Nephron (organoid): ENCODE measurements around the gene SLC27A2.

Source experiments
- H3K27ac Mint-ChIP-seq, 3 experiments: 2 replicates each; pipeline ENCODE4 v1.8.0; 2020; ENCODE audit warnings: mixed read lengths in 3 of 3, mild to moderate bottlenecking in 2 of 3, moderate library complexity in 1 of 3
- H3K27me3 Mint-ChIP-seq: 2 replicates; pipeline ENCODE4 v1.8.0; 2021; ENCODE audit warnings: low read depth, mild to moderate bottlenecking, moderate library complexity, mixed read lengths
- H3K36me3 Mint-ChIP-seq: 2 replicates; pipeline ENCODE4 v1.8.0; 2020; ENCODE audit warnings: low read depth, mixed read lengths
- H3K4me1 Mint-ChIP-seq: 2 replicates; pipeline ENCODE4 v1.8.0; 2020; ENCODE audit warnings: mixed read lengths
- H3K4me3 Mint-ChIP-seq, 3 experiments: 2 replicates each; pipeline ENCODE4 v1.8.0; 2020; ENCODE audit warnings: mild to moderate bottlenecking in 3 of 3, mixed read lengths in 3 of 3, moderate library complexity in 2 of 3
- H3K9me3 Mint-ChIP-seq: 2 replicates; pipeline ENCODE4 v1.8.0; 2020; ENCODE audit warnings: mixed read lengths
- TF ChIP-seq, protein P1 (sequence below), 3 experiments: fragments of 200-600 bp; sonication (generic); IDR thresholded peaks; one replicate each; pipeline ENCODE4 v1.5.0; 2021; ENCODE audit warnings: antibody characterized with exemption in 3 of 3; ENCODE audit not compliant: unreplicated experiment in 3 of 3

SLC27A2 gene

DNA sequence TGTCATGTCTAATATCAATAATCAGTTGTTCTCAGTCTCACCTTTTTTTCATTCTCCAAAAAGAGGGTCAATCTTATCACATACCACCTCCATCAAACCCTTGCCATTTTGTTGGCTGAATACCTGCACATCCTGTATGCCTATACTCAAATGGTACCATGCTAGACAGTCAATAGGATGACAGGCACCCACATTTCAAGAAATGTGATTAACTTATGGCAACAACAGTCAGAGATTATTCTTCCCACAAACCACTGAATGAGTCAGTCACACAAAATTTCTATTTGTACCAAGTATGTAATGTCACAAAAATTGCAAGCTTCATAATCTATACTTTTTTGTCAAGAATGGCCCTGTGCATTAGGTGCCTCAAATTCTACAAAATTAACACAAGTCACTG lies 5.1 kb upstream of the SLC27A2 start:
- Mint-ChIP-seq H3K27ac (no peak overlapping the region), H3K36me3 (peaks cover 4% of the 10 kb centered on the region), H3K9me3 (peaks cover 13% of the 10 kb centered on the region), H3K27me3 (peaks cover 50% of the 10 kb centered on the region), H3K4me3 (no peak overlapping the region), H3K4me1 (peaks cover 6% of the 10 kb centered on the region)
- TF ChIP-seq, protein P1, sequence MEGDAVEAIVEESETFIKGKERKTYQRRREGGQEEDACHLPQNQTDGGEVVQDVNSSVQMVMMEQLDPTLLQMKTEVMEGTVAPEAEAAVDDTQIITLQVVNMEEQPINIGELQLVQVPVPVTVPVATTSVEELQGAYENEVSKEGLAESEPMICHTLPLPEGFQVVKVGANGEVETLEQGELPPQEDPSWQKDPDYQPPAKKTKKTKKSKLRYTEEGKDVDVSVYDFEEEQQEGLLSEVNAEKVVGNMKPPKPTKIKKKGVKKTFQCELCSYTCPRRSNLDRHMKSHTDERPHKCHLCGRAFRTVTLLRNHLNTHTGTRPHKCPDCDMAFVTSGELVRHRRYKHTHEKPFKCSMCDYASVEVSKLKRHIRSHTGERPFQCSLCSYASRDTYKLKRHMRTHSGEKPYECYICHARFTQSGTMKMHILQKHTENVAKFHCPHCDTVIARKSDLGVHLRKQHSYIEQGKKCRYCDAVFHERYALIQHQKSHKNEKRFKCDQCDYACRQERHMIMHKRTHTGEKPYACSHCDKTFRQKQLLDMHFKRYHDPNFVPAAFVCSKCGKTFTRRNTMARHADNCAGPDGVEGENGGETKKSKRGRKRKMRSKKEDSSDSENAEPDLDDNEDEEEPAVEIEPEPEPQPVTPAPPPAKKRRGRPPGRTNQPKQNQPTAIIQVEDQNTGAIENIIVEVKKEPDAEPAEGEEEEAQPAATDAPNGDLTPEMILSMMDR (IDR thresholded peaks at IDR 0.05; ENCODE audit: unreplicated experiment in 3 of 3): no peak

DNA sequence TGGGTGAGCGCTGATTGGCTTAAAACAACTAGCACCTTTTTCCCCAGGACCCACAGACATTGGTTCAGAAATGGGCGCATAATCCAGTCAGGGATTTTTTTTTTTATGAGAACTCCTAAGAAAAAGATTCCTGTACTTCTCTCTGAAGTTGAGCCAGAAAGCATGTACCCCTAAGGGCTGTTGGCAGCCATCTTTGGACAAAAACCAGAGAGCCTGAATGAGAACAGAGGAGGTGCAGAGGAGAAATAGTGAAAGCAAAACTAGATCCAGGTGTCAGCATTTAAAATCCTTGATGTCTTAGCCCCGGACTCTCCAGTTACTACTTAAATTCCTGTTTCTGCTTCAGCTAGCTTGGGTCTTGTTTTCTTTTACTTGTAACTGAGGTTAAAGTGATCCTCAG lies 1.9 kb upstream of the SLC27A2 start:
- H3K4me3 Mint-ChIP-seq: peak overlapping the region; percentile 11 to 52 (median 33)
- peaks cover 6% of the 10 kb centered on the region for H3K4me1 Mint-ChIP-seq
- peaks cover 80% of the 10 kb centered on the region for H3K27me3 Mint-ChIP-seq
- no peaks in the 10 kb centered on the region for H3K36me3 Mint-ChIP-seq
- TF ChIP-seq, protein P1 (IDR thresholded peaks at IDR 0.05; ENCODE audit: unreplicated experiment in 3 of 3): no peak
- peaks cover 2% of the 10 kb centered on the region for H3K9me3 Mint-ChIP-seq
- no peak overlapping the region for H3K27ac Mint-ChIP-seq

DNA sequence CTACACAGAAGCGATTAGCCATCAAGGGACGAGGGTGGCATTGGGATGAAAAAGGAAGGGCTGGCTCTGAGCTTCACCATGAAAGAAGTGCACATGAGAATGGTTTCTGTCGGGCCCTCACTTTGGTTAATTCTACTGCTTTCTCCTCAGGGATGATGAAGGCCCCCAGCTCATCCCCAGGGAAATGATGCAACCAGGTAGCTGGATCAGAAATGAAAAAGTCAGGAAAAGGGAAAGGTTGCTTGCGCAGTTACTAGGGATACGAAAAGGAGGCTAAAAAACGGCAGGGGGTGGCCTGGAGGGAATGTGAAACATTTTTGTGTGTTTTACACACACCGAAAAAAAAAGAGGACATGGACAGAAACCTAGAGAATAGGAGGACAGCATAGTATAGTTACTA lies 1.4 kb upstream of the SLC27A2 start:
- no peaks in the 10 kb centered on the region for H3K9me3 Mint-ChIP-seq
- H3K27me3 Mint-ChIP-seq: peaks cover 80% of the 10 kb centered on the region
- TF ChIP-seq, protein P1 (IDR thresholded peaks at IDR 0.05; ENCODE audit: unreplicated experiment in 3 of 3): no peak
- peak overlapping the region; percentile 11 to 52 (median 47) for H3K4me3 Mint-ChIP-seq
- no peak overlapping the region for H3K27ac Mint-ChIP-seq
- H3K36me3 Mint-ChIP-seq: no peaks in the 10 kb centered on the region
- peaks cover 6% of the 10 kb centered on the region for H3K4me1 Mint-ChIP-seq

DNA sequence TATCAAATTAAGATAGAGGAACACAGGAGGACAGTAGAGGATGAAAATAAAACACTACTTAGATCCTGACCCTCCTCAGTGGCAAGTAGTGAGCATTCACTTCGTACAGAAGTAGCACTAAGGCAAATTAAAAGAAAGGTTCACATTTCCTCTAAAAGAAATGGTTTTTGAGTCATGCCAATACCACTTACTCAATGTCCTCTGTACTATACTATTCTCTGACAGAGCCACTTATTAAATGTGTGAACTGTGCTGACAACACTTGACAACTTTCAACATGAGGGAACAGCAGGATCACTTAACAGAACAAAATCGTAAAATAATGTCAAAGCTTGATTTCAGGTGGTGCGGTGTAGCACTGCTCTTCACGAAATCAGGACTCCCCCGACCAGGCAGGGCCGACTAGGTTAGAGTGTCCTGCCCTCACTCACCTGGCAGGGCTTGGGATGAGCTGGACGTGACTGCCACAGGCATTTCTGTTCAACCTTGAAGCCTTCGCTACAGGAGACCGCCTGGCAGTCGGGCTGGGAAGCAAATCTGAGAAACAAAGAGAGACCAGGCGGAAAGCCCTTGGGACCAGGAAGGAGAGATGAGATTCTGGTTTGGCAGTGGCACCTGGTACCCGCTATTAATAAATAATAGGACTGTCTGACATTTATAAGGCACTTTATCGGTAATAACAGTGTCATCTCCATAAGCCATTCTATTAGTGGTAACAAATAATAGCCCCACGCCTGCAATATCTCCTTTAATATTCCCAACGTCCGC lies 611 bp upstream of the SLC27A2 start:
- Mint-ChIP-seq H3K9me3 (no peaks in the 10 kb centered on the region), H3K4me3 (peak overlapping the region; percentile 80 to 81 (median 81)), H3K27me3 (peaks cover 80% of the 10 kb centered on the region), H3K4me1 (peaks cover 6% of the 10 kb centered on the region), H3K27ac (peak overlapping the region in 1 of 3 experiments; percentile 52), H3K36me3 (no peaks in the 10 kb centered on the region)
- TF ChIP-seq, protein P1 (IDR thresholded peaks at IDR 0.05; ENCODE audit: unreplicated experiment in 3 of 3): no peak

DNA sequence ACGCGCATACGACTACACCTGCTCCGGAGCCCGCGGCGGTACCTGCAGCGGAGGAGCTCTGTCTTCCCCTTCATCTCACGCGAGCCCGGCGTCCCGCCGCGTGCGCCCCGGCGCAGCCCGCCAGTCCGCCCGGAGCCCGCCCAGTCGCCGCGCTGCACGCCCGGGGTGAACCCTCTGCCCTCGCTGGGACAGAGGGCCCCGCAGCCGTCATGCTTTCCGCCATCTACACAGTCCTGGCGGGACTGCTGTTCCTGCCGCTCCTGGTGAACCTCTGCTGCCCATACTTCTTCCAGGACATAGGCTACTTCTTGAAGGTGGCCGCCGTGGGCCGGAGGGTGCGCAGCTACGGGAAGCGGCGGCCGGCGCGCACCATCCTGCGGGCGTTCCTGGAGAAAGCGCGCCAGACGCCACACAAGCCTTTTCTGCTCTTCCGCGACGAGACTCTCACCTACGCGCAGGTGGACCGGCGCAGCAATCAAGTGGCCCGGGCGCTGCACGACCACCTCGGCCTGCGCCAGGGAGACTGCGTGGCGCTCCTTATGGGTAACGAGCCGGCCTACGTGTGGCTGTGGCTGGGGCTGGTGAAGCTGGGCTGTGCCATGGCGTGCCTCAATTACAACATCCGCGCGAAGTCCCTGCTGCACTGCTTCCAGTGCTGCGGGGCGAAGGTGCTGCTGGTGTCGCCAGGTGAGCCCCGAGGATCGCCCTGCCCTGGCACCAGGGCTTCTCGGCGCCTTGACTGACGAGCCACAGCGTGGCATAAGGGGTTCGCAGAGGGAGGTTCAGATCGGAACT lies 420 bp downstream of the SLC27A2 start:
- TF ChIP-seq, protein P1 (IDR thresholded peaks at IDR 0.05; ENCODE audit: unreplicated experiment in 3 of 3): no peak
- peak overlapping the region; percentile 47 to 67 (median 55) for H3K27ac Mint-ChIP-seq
- peak overlapping the region; percentile 85 to 89 (median 87) for H3K4me3 Mint-ChIP-seq
- H3K27me3 Mint-ChIP-seq: peaks cover 71% of the 10 kb centered on the region
- H3K36me3 Mint-ChIP-seq: no peaks in the 10 kb centered on the region
- peaks cover 6% of the 10 kb centered on the region for H3K4me1 Mint-ChIP-seq
- no peaks in the 10 kb centered on the region for H3K9me3 Mint-ChIP-seq
